GM12892 (cell line): ENCODE results near the gene TC2N.
"Not testable (repeated sequence)": the region's sequence is repeated elsewhere in the genome, so short reads cannot be mapped to it uniquely, and the experiment has no call there.

Experiments used
- DNase-seq: peaks from one replicate; pipeline ENCODE4 v3.0.0; 2011; ENCODE audit not compliant: insufficient read length
- FAIRE-seq: peaks from 2 replicates; lab custom pipeline; 2011; peaks lifted over from hg19 to GRCh38; lab: Jason Lieb, UNC
- POLR2A ChIP-seq: IDR thresholded peaks from 2 replicates; pipeline ENCODE4 v1.6.1; 2011; ENCODE audit warnings: low read depth, low read length, control low read depth
- POLR2AphosphoS5 ChIP-seq: IDR thresholded peaks from 2 replicates; pipeline ENCODE4 v1.6.1; 2011; ENCODE audit warnings: low read depth, low read length, control low read depth
- TAF1 ChIP-seq: IDR thresholded peaks from 2 replicates; pipeline ENCODE4 v1.6.1; 2011; ENCODE audit warnings: low read depth, mild to moderate bottlenecking, control low read depth, low read length, borderline replicate concordance

TC2N gene

DNA sequence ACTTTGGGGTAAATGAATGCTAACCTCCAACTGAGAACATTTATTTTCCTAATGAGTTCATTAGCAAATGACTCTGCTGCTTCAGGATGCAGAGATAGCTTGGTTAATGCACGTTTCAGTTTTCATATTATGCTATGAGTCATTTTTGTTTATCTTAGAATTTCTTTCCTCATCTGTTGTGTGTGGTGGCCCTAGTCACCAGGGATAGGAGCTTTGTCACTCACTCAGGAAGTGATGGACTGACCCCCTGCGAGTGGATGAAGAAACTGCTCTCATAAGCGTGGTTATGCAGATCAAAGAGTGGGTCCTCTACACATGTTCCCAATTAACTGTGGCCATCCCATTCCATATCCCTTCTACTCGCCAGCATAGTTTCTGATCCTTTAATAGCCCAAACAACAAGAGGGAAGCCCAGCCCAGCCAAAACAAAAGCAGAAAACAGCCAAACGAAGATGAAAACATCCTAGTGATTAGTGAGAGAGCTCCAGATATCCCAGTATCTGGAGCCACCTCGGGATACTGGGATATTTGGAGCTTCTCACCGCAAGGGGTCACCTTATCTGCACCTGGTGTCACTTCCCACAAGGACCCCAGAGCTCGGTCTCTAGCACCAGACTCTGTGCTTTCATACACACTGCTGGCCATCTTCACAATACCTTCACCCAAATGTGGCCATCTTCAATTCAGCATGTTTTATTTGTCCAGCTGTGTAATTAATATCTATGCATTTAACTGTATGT, 8.6 kb downstream of the TC2N start:
- DNase-seq = no peak
- FAIRE-seq = peak; percentile 30
- TF ChIP-seq POLR2A = no peak
- no peak for TF ChIP-seq POLR2AphosphoS5
- TF ChIP-seq TAF1 = no peak

DNA sequence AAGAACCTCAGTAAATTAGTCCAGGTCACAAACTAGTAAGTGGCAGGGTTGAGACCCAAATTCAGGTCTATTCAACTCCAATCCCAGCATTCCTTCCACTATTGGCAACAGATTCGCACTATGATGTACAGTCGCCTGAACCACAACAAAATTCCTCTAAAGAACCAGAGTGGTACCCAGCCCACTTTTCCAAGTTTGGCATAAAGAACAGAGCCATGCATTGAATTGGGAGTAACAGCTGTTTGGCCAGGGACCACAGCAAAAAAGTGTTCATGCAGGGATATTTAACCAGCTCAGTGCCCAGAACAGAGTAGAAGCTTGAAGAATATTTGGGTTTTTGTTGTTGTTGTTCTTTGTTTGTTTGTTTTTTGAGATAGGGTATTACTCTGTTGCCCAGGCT, 9.7 kb downstream of the TC2N start:
- DNase-seq = no peak
- FAIRE-seq = no peak
- TF ChIP-seq TAF1 = no peak
- TF ChIP-seq POLR2A = no peak
- TF ChIP-seq POLR2AphosphoS5 = no peak

DNA sequence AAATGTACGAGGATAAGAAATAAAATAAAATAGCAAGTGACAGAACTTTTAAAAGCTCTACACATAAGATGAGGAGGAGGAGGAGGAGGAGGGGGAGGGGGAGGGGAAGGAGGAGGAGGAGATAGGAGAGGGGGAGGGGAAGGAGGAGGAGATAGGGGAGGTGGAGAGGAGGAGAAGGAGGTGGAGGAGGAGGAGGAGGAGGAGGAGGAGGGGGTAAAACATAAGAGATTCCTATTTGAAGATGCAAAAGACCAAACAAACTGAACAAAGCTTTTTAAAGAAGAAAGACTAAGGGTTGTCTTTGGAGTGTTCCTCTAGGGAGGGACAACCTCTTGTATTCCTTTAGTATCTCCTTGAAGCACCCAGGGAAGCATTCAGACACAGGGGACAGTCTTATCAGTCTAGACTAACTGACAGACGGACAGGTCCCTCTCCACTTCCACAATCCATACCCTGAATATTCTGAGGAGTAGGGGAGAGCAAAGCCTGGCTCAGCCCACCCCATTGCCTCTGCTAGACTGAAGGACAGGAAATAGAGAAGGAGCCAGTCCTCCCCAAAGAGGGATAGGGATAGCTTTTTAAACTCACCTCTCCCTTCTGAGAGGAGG, 12.9 kb downstream of the TC2N start:
- no peak for FAIRE-seq
- DNase-seq = no peak
- no peak for TF ChIP-seq POLR2A
- no peak for TF ChIP-seq POLR2AphosphoS5
- TF ChIP-seq TAF1 = no peak

DNA sequence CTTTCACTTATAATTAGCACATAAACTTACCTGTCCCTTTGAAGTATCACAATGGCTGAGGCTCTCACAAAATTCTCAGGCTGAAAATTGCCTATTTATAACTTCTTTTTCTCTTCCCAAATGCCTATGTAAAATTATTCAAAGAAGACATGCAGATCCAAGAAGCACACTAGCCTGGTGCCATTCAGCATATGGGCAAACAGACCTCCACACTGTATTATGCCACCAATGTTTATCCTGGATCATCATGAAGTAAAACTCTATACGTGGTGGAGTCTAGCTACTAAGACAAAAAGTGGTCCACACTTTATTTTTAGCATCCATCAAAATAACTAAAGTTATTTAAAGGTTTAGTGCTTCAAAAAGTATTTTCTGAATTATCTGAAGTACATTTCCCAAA, 15.8 kb downstream of the TC2N start:
- TF ChIP-seq TAF1 (no peak), POLR2A (no peak), POLR2AphosphoS5 (no peak)
- no peak for FAIRE-seq

DNA sequence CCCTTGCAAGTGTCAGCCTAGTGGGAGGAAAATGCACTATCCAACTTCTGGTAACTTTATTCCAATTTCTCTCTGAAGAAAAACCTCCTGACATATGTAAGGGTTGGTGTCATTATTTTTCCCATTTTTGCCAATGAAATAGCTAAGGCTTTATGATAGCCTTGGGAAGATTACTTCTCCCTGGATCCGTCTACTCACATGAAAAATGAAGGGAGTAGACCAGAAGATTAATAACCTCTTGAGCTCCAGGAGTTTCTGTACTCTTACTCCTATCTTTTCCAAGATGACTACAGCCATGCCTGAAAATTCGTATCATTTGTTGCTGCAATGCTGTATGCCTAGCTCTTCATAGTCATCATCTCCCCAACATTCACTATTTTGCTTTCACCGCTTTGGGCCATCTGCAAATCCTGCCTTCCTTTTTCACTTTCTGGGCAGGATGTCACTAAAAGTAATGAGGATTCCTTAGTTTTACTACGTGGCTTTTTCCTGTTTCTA, 18.8 kb downstream of the TC2N start:
- TF ChIP-seq POLR2A (no peak), TAF1 (no peak), POLR2AphosphoS5 (no peak)
- no peak for FAIRE-seq
- DNase-seq = no peak

More for the DNA sequence above, 15.8 kb downstream of the TC2N start:
- DNase-seq = no peak

DNA sequence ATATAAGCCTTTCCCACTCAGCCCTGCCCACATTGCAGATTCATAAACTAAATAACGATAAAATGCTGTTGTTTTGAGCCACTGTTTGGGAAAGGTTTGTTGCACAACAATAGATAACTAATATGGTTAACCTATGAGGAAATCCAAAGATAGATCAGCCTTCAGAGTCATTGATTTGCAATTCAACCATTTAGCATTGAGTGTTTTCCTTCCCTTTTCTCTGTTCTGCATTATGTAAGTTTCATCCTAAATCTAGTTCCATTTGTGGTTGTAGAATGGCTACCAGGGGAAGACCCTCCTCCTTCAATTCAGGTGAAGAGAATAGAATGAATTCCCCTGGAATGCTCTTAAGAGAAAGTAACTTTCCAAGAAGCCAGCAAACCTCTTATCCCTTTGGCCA, 19.6 kb downstream of the TC2N start:
- no peak for FAIRE-seq
- DNase-seq = no peak
- TF ChIP-seq TAF1 (no peak), POLR2A (no peak), POLR2AphosphoS5 (no peak)

DNA sequence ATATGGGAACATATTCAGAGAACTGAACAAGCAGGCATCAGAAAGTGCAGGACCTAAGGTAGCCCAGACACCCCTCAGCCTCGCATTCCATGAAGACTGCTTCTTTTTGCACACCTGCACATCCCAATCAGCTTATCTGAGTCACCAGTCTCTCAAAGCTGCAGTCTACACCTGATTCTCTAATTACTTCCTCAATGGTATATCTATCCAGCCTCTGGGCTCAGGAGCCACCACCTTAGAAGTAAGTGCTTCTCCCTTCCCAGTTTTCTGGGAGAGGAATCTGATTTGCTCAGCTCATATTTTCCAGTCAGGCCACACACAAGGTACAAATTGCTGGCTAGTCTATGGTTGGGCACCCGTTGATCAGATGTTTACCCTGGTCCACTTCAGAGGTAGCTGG, 21.7 kb downstream of the TC2N start:
- TF ChIP-seq TAF1 (no peak), POLR2AphosphoS5 (no peak), POLR2A (no peak)
- DNase-seq (no peak), FAIRE-seq (no peak)

DNA sequence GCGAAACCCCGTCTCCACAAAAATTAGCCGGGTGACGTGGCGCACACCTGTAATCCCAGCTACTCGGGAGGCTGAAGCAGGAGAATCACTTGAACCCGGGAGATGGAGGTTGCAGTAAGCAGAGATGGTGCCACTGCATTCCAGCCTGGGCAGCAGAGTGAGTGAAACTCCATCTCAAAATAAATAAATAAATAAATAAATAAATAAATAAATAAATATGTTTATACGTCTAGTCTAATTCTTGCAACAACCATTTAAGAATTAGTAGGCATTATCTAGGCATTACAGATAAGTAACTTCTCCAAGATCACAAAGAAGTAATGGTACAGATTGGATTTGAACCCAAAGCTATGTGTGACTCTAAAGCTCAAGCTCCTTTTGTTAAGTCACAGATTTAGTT, 22.3 kb downstream of the TC2N start:
- not testable (repeated sequence) for FAIRE-seq, DNase-seq

DNA sequence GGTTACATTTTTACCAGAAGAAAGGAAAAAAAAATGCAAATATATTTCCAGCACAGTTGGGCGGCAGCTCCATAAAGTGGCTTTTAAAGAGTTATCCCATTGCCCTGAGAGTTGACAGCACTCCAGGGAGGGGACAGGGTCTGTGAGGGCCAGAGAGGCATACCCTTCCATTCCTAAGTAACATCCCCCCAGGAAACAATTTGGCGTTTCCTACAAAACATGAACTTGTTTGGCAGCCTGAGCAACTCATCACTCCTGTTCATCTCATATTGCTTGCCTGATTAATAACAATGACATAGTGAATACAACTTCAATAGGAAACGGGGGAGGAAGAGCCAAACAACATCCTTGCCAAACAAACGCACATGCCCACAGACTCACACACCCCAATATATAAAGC, 23.3 kb downstream of the TC2N start:
- no peak for DNase-seq
- no peak for FAIRE-seq
- no peak for TF ChIP-seq POLR2A
- no peak for TF ChIP-seq POLR2AphosphoS5
- TF ChIP-seq TAF1 = no peak

DNA sequence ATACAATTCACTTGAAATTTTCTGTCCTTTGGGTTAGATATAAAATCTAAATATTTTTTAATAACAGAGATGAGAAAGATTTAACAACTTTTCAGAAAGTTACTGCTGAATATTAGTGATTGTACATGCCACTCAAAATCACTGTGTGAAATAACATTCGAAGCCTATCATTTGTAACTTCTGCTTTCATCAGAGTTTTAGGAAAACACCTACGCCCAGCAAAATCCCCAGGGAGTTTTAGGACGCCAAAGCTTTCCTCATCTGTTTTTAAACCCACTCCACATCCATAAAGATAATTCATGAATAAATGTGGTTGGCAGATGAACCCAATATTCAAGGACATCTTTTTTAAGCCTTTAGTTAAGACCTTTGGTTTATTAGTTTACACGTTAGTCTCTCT, 23.9 kb downstream of the TC2N start:
- DNase-seq (no peak), FAIRE-seq (no peak)
- TF ChIP-seq POLR2AphosphoS5 (no peak), TAF1 (no peak), POLR2A (no peak)

DNA sequence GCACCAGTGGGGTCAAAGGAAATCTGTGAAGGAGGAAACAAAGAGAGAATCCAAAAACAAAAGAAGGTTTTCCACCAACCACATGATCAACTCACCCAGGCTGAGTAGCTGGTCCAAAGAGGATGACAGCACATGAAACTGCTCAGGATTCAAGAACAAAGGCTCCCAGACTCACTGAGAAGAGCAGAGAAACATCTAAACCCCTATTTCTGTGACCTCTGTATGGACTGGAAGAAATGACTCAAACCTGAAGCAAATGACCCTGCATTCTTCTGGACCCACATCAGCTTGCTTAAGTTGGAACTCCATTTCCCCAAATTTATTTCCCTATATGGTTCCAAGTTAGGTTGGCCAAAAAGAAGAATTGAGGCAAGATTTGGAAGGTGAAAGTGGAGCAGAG, 26.3 kb downstream of the TC2N start:
- FAIRE-seq (no peak), DNase-seq (no peak)
- no peak for TF ChIP-seq TAF1
- TF ChIP-seq POLR2AphosphoS5 = no peak
- no peak for TF ChIP-seq POLR2A

DNA sequence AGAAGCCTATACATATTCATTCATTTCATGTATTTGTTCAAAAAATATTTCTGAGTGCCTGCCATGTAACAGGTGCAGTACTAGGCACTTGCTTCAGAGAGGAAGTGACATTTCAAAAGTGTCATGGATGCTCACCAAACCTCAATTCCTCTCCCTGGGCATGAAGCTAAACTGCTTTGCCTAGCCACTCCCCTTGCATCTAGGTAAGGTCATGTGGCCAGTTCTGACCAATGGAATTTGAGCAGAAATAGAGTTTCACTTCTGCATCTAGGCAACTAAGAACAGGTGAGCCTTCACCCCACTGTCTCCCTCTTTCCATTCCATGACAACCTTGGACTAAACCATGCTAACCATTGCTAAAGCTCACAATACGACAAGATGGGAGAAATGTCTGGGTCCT, 27.6 kb downstream of the TC2N start:
- no peak for DNase-seq
- FAIRE-seq = peak; percentile 21
- TF ChIP-seq POLR2A = no peak
- TF ChIP-seq POLR2AphosphoS5 = no peak
- no peak for TF ChIP-seq TAF1

DNA sequence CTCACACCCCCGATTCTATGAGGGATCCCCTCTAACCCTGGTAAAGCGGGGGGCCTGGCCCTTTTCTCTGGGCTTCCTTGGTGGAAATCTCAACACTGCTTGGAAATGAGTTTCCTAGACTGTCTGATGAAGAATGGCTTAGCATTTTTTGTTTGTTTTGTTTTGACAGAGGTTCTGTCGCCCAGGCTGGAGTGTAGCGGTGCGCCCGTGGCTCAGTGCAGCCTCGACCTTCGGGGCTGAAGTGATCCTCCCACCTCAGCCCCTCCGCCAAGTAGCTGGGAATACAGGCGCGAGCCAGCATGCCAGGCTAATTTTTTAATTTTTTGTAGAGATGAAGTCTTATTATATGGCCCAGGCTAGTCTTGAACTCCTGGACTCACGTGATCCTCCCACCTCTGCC, 30.3 kb downstream of the TC2N start:
- no peak for TF ChIP-seq TAF1
- TF ChIP-seq POLR2A = no peak
- no peak for TF ChIP-seq POLR2AphosphoS5
- no peak for FAIRE-seq
- no peak for DNase-seq
